Breast epithelium (tissue), 4 donors: Measurements from ENCODE around the gene ERAL1. TPM values are rescaled to one million over a fixed set of nuclear protein-coding genes. Genes with fewer than 3 reads are reported as not detected.

Experiments used
- DNase-seq, 2 donors: peaks; one replicate each; pipeline ENCODE4 v3.0.0-alpha.2; 2019; ENCODE audit warnings: low spot score in 2 of 2
- H3K27ac ChIP-seq, 2 donors: fragments of 200-600 bp; sonication (generic) in 1 of 2; one replicate each; pipeline ENCODE4 v1.5.1; 2016 to 2019; ENCODE audit warnings: mild to moderate bottlenecking in 1 of 2
- H3K27me3 ChIP-seq, 2 donors: fragments of 200-600 bp; sonication (generic) in 1 of 2; one replicate each; pipeline versions ENCODE4 v1.5.1 to v1.6.0; 2017 to 2019; ENCODE audit warnings: control low read depth in 1 of 2, mild to moderate bottlenecking in 1 of 2
- H3K36me3 ChIP-seq: fragments of 200-600 bp; one replicate; pipeline ENCODE4 v1.5.1; 2019
- H3K4me1 ChIP-seq, 2 donors: fragments of 200-600 bp; sonication (generic); one replicate each; pipeline ENCODE4 v1.5.1; 2016 to 2019; ENCODE audit warnings: control low read depth in 1 of 2
- H3K4me3 ChIP-seq, 3 donors: fragments of 200-600 bp; sonication (generic); 1 replicate in 2 of 3; 2 replicates in 1 of 3; pipeline ENCODE4 v1.5.1; 2016 to 2019; ENCODE audit warnings: mild to moderate bottlenecking in 3 of 3, moderate library complexity in 2 of 3
- H3K9me3 ChIP-seq, 2 donors: fragments of 200-600 bp; sonication (generic) in 1 of 2; one replicate each; pipeline ENCODE4 v1.5.1; 2016 to 2019; ENCODE audit warnings: control low read depth in 1 of 2
- POLR2A ChIP-seq: fragments of 450-650 bp; IDR thresholded peaks from one replicate; pipeline ENCODE4 v1.6.1; 2016; ENCODE audit warnings: antibody characterized with exemption, mild to moderate bottlenecking, moderate library complexity
- POLR2AphosphoS5 ChIP-seq, 3 donors: sonication (generic); formaldehyde crosslinking; IDR thresholded peaks; one replicate each; pipeline ENCODE4 v1.6.1; 2017; ENCODE audit warnings: antibody characterized with exemption in 3 of 3
- intact Hi-C: fragments of 100-400 bp; cut with DNase I; formaldehyde crosslinking; loops from one replicate; pipeline ENCODE4 v1.15.1; 2023; ENCODE audit warnings: low total_unique reads
- total RNA-seq, 3 donors: library from RNA; depleted of rRNA; stranded (reverse); fragments of >200 nt; gene quantifications; one replicate each; pipeline ENCODE4 v1.1.0, GENCODE V29; 2016
- TF ChIP-seq, protein P1 (sequence below), 3 donors: fragments of 450-650 bp; IDR thresholded peaks; one replicate each; pipeline ENCODE4 v1.5.1; 2016 to 2017; ENCODE audit warnings: antibody characterized with exemption in 3 of 3, mild to moderate bottlenecking in 3 of 3, moderate library complexity in 3 of 3

Gene ERAL1
- total RNA-seq, 3 donors from 2014 or later = 24.3 to 51.2 (median 26.4) TPM

DNA sequence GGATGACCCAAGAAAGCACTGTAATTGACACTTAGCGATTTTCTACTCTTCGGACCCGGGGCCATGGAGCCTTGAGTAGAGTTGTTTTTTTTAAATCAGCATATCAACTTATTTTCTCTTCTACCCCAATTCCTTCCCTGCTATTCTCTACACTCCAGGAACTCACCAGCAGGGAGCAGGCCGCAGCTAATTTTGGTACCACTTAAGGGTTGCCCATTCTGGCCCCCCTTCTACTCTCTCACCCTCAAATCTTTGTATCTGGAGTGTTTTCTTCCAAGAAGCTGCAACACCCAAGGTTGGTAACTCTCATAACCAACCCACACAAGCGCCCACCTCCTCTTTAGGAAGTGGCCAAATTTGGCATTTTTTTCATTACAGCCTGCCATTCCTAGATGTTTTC is 5.5 kb upstream of the ERAL1 start:
- TF ChIP-seq, protein P1, sequence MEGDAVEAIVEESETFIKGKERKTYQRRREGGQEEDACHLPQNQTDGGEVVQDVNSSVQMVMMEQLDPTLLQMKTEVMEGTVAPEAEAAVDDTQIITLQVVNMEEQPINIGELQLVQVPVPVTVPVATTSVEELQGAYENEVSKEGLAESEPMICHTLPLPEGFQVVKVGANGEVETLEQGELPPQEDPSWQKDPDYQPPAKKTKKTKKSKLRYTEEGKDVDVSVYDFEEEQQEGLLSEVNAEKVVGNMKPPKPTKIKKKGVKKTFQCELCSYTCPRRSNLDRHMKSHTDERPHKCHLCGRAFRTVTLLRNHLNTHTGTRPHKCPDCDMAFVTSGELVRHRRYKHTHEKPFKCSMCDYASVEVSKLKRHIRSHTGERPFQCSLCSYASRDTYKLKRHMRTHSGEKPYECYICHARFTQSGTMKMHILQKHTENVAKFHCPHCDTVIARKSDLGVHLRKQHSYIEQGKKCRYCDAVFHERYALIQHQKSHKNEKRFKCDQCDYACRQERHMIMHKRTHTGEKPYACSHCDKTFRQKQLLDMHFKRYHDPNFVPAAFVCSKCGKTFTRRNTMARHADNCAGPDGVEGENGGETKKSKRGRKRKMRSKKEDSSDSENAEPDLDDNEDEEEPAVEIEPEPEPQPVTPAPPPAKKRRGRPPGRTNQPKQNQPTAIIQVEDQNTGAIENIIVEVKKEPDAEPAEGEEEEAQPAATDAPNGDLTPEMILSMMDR (IDR thresholded peaks at IDR 0.05) = no peak
- TF ChIP-seq POLR2AphosphoS5 (IDR thresholded peaks at IDR 0.05) (no peak), POLR2A (no peak)
- no peak for DNase-seq
- H3K9me3 ChIP-seq = no peaks in the 10 kb centered on the region
- no peaks in the 10 kb centered on the region for H3K36me3 ChIP-seq
- H3K4me3 ChIP-seq = no peak overlapping the region
- H3K27me3 ChIP-seq = no peaks in the 10 kb centered on the region
- intact Hi-C loops = no loop called here
- H3K4me1 ChIP-seq = peaks cover 0 to 2% of the 10 kb centered on the region in 2 donors
- H3K27ac ChIP-seq = no peak overlapping the region

DNA sequence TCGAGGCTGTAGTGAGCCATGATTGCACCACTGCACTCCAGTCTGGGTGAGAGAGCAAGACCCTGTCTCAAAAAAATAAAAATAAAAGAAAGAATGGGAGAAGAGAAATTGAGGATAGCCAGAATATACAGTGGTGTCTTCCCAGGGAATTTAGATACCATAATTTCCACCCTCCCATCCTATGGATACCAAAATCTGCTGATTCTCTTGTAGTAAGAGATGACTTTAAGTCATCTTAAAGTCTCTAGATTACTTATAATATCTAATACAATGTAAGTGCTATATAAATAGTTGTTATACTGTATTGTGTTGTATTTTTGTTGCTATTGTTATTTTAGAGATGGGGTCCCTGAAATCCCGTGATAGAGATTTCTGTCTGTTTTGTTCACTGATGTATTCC is 1.5 kb upstream of the ERAL1 start:
- no peaks in the 10 kb centered on the region for H3K36me3 ChIP-seq
- H3K4me3 ChIP-seq = no peak overlapping the region
- intact Hi-C loops = no loop called here
- H3K27ac ChIP-seq = no peak overlapping the region
- H3K9me3 ChIP-seq = no peaks in the 10 kb centered on the region
- H3K4me1 ChIP-seq = peaks cover 0 to 3% of the 10 kb centered on the region in 2 donors
- TF ChIP-seq POLR2AphosphoS5 (IDR thresholded peaks at IDR 0.05) (no peak), POLR2A (no peak)
- TF ChIP-seq, protein P1 (IDR thresholded peaks at IDR 0.05) = no peak
- DNase-seq = no peak
- no peaks in the 10 kb centered on the region for H3K27me3 ChIP-seq

DNA sequence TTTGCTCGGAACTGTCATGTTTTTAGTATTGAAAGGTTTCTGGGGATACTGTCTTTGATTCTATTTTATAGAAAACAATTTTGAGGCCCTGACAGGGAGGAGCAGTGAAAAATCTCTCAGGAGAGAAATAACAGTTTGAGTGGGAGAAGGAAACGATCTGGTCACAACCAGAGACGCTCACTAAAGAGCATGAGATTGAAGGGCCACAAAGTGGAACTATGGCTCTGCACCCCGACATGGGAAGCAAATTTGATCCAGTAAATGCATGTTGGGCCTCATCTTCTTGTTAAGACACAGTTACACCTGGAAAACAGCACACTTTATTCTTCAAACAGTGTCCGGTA is 492 bp downstream of the ERAL1 start:
- peaks cover 2% of the 10 kb centered on the region for H3K36me3 ChIP-seq
- no peaks in the 10 kb centered on the region for H3K27me3 ChIP-seq
- peak overlapping the region; percentile 82 for H3K27ac ChIP-seq
- peak overlapping the region; percentile 58 to 87 (median 78) for H3K4me3 ChIP-seq
- H3K9me3 ChIP-seq = no peaks in the 10 kb centered on the region
- intact Hi-C loops = no loop called here
- peaks cover 0 to 3% of the 10 kb centered on the region in 2 donors for H3K4me1 ChIP-seq
- TF ChIP-seq POLR2A (no peak), POLR2AphosphoS5 (IDR thresholded peaks at IDR 0.05) (no peak)
- TF ChIP-seq, protein P1 (IDR thresholded peaks at IDR 0.05) = no peak
- no peak for DNase-seq

DNA sequence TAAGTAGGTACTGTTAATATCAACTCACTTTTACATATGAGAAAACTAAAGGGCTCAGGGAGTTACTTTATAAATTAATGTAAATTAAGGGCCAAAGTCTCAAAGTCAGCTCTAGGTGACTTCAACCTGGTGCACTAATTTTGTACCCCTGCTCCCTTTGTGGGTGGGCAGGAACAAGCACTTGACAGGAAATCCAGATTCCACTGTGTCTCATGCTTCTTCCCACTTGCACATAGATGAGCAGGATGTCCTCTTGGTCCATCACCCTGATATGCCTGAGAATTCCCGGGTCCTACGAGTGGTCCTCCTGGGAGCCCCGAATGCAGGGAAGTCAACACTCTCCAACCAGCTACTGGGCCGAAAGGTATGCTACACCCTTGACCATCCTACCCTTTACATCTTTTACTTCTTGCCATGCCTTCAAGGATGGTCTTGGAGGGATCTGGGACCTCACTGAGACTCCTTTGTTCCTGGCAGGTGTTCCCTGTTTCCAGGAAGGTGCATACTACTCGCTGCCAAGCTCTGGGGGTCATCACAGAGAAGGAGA is 1.3 kb downstream of the ERAL1 start:
- Histone ChIP-seq H3K4me3 (no peak overlapping the region), H3K9me3 (no peaks in the 10 kb centered on the region), H3K27ac (no peak overlapping the region), H3K4me1 (peaks cover 0 to 3% of the 10 kb centered on the region in 2 donors), H3K36me3 (peaks cover 7% of the 10 kb centered on the region), H3K27me3 (no peaks in the 10 kb centered on the region)
- TF ChIP-seq POLR2AphosphoS5 (IDR thresholded peaks at IDR 0.05) = no peak
- TF ChIP-seq, protein P1 (IDR thresholded peaks at IDR 0.05) = no peak
- TF ChIP-seq POLR2A = no peak
- intact Hi-C loops = no loop called here
- DNase-seq = no peak

DNA sequence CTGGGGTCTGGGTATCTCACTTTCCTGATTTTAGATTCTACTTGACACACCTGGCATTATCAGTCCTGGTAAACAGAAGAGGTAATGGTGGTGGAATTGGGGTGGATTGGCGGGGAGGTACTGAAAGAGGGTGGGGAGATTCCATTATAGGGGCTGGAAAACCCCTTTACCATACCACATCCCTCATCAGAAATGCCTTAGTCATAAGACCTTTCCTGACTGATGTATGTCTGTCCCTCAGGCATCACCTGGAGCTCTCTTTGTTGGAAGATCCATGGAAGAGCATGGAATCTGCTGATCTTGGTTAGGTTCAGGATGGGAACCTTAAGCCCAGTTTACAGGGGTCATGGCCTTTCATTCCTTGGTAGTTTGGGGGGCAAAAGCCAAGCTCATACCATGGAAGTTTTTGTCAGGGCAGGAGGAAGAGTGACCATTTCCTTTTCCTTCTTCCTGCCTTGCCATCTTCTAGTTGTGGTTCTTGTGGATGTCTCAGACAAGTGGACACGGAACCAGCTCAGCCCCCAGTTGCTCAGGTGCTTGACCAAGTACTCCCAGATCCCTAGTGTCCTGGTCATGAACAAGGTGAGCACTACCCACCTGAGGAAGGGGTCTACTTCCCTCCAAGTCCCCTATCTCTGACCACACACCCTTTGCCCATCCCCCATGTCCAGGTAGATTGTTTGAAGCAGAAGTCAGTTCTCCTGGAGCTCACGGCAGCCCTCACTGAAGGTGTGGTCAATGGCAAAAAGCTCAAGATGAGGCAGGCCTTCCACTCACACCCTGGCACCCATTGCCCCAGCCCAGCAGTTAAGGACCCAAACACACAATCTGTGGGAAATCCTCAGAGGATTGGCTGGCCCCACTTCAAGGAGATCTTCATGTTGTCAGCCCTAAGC is 3.3 kb downstream of the ERAL1 start:
- Histone ChIP-seq H3K9me3 (no peaks in the 10 kb centered on the region), H3K27ac (no peak overlapping the region), H3K27me3 (no peaks in the 10 kb centered on the region), H3K4me3 (no peak overlapping the region), H3K4me1 (peaks cover 0 to 3% of the 10 kb centered on the region in 2 donors), H3K36me3 (peaks cover 7% of the 10 kb centered on the region)
- TF ChIP-seq POLR2A (no peak), POLR2AphosphoS5 (IDR thresholded peaks at IDR 0.05) (no peak)
- TF ChIP-seq, protein P1 (IDR thresholded peaks at IDR 0.05) = no peak
- no peak for DNase-seq
- intact Hi-C loops = no loop called here
